ENCODE data around the gene GRK2.

DNA sequence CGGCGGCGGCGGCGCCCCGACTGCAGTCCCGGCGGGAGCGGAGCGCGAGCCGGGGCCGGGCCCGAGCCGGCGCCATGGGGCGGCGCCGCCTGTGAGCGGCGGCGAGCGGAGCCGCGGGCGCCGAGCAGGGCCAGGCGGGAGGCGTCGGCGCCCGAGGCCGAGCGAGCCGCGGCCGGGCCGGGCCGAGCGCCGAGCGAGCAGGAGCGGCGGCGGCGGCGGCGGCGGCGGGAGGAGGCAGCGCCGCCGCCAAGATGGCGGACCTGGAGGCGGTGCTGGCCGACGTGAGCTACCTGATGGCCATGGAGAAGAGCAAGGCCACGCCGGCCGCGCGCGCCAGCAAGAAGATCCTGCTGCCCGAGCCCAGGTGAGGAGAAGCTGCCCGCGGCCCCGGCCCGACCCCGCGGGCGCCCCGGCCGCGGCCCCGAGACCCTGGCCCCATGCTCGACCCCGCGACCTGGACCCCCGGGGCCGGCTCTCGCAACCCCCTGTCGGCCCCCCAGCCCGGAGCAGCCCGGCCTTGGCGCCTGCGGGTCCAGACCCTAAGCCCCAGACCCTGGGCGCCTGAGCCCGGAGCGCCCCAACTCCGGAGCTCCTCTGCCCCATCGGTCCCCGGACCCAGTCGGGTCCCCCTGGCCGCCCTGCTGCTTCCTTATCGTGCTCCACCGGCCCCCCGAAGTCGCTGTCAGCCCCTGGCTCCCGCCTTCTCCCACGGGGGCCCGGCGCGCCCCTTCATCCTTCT is at the start of gene GRK2:
- TF ChIP-seq, protein P1, sequence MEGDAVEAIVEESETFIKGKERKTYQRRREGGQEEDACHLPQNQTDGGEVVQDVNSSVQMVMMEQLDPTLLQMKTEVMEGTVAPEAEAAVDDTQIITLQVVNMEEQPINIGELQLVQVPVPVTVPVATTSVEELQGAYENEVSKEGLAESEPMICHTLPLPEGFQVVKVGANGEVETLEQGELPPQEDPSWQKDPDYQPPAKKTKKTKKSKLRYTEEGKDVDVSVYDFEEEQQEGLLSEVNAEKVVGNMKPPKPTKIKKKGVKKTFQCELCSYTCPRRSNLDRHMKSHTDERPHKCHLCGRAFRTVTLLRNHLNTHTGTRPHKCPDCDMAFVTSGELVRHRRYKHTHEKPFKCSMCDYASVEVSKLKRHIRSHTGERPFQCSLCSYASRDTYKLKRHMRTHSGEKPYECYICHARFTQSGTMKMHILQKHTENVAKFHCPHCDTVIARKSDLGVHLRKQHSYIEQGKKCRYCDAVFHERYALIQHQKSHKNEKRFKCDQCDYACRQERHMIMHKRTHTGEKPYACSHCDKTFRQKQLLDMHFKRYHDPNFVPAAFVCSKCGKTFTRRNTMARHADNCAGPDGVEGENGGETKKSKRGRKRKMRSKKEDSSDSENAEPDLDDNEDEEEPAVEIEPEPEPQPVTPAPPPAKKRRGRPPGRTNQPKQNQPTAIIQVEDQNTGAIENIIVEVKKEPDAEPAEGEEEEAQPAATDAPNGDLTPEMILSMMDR (optimal IDR thresholded peaks at IDR 0.05 in 1 of 3, IDR thresholded peaks at IDR 0.05 in 1 of 3, conservative IDR thresholded peaks at IDR 0.05 in 1 of 3; ENCODE audit: extremely low read depth in 1 of 3, insufficient read depth in 2 of 3, low read length in 3 of 3) = no peak
- TF ChIP-seq EZH2 (IDR thresholded peaks at IDR 0.05; ENCODE audit: low read length) = no peak

Data from keratinocyte (primary cell).